Amygdala (tissue), 56 donors: ENCODE measurements around the gene ATP11B.

ENCODE experiments used
- DNase-seq, 56 donors: peaks; one replicate each; lab custom pipeline; 2025; lab: John Stamatoyannopoulos, UW

The ATP11B gene

GRCh38 chr3:182792901-182793662, at the start of gene ATP11B:
ATP11B (plus strand) TSS chr3:182793504; CDS start chr3:182793760, 256 bp downstream.
- DNase-seq: peak in 55 of 56 donors; percentile 30 to 86 (median 69)

- no peak for DNase-seq
Measured at GRCh38 chr3:182746959-182747358, 46.3 kb upstream of the ATP11B start.

GRCh38 chr3:182755308-182755707, 38.0 kb upstream of the ATP11B start:
- DNase-seq: no peak

GRCh38 chr3:182755712-182756111, 37.6 kb upstream of the ATP11B start:
- DNase-seq: no peak

- DNase-seq: no peak
Measured at GRCh38 chr3:182760576-182761164, 32.6 kb upstream of the ATP11B start.

GRCh38 chr3:182763896-182764295, 29.4 kb upstream of the ATP11B start:
- DNase-seq: no peak

GRCh38 chr3:182765287-182765686, 28.0 kb upstream of the ATP11B start:
- no peak for DNase-seq

GRCh38 chr3:182766099-182766498, 27.2 kb upstream of the ATP11B start:
- DNase-seq: no peak

- no peak for DNase-seq
Measured at GRCh38 chr3:182768413-182768812, 24.9 kb upstream of the ATP11B start.

GRCh38 chr3:182769673-182770072, 23.6 kb upstream of the ATP11B start:
- no peak for DNase-seq

GRCh38 chr3:182782149-182782548, 11.2 kb upstream of the ATP11B start:
- no peak for DNase-seq

GRCh38 chr3:182783106-182783505, 10.2 kb upstream of the ATP11B start:
- DNase-seq: no peak

- DNase-seq: no peak
Measured at GRCh38 chr3:182784542-182784941, 8.8 kb upstream of the ATP11B start.

GRCh38 chr3:182785142-182785541, 8.2 kb upstream of the ATP11B start:
- no peak for DNase-seq

GRCh38 chr3:182785756-182786155, 7.5 kb upstream of the ATP11B start:
- DNase-seq: no peak

GRCh38 chr3:182786564-182787196, 6.6 kb upstream of the ATP11B start:
- DNase-seq: no peak

GRCh38 chr3:182787302-182788036, 5.8 kb upstream of the ATP11B start:
- no peak for DNase-seq

- no peak for DNase-seq
Measured at GRCh38 chr3:182789371-182789770, 3.9 kb upstream of the ATP11B start.

- no peak for DNase-seq
Measured at GRCh38 chr3:182790612-182791011, 2.7 kb upstream of the ATP11B start.

GRCh38 chr3:182793663-182794454, 555 bp downstream of the ATP11B start:
- peak in 42 of 56 donors; percentile 1 to 76 (median 32) for DNase-seq
